ENCODE measurements around the gene DBX1.
"Not testable (repeated sequence)": the region's sequence is repeated elsewhere in the genome, so short reads cannot be mapped to it uniquely, and the experiment has no call there.

The DBX1 gene

DNA sequence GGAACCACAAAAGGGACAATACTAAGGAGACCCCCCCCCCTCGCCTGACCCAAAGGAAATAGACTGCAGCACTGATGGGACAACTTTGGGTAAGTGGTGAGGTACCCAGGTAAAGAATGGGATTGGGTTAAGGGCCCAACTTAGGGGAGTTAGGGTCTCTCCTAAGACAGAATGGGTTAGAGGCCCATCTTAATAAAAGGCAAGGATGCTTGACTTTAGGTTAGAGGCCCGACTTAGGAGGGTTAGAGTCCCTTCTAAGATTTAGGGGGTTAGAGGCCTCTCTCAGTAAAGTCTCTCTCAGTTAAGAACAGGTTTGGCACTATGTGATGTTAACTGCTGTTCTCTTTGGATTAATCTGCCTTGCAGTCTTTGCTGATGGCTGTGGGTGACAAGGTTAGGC lies 41.0 kb upstream of the DBX1 start:
- no peak for DNase-seq (ENCODE audit: low read depth)
- TF ChIP-seq, protein P1, sequence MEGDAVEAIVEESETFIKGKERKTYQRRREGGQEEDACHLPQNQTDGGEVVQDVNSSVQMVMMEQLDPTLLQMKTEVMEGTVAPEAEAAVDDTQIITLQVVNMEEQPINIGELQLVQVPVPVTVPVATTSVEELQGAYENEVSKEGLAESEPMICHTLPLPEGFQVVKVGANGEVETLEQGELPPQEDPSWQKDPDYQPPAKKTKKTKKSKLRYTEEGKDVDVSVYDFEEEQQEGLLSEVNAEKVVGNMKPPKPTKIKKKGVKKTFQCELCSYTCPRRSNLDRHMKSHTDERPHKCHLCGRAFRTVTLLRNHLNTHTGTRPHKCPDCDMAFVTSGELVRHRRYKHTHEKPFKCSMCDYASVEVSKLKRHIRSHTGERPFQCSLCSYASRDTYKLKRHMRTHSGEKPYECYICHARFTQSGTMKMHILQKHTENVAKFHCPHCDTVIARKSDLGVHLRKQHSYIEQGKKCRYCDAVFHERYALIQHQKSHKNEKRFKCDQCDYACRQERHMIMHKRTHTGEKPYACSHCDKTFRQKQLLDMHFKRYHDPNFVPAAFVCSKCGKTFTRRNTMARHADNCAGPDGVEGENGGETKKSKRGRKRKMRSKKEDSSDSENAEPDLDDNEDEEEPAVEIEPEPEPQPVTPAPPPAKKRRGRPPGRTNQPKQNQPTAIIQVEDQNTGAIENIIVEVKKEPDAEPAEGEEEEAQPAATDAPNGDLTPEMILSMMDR (IDR thresholded peaks at IDR 0.05; ENCODE audit: control insufficient read depth, extremely low read depth, insufficient read depth) = no peak

DNA sequence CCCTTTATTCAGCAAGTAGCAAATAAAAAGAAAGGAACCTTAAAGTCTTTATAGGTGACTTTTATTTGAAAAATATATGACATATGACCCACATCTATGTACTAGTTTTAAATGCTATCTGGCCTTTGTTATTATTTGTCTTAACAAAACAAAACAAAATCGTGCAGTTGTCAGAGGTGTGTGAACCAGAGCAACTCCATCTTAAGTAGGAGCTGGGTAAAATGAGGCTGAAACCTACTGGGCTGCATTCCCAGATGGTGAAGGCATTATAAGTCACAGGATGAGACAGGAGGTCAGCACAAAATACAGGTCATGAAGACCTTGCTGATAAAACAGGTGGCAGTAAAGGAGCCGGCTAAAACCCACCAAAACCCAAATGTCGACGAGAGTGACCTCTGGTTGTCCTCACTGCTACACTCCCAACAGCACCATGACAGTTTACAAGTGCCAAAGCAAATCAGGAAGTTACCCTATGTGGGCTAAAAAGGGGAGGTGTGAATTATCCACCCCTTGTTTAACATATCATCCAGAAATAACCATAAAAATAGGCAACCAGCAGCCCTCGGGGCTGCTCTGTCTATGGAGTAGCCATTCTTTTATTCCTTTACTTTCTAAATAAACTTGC lies 40.2 kb upstream of the DBX1 start:
- DNase-seq (ENCODE audit: low read depth); H3K4me3 ChIP-seq (ENCODE audit: low read depth, low read length): not testable (repeated sequence)

More for the DNA sequence above, 41.0 kb upstream of the DBX1 start:
- H3K4me3 ChIP-seq (ENCODE audit: low read depth, low read length) = no peak overlapping the region

- TF ChIP-seq, protein P1 (IDR thresholded peaks at IDR 0.05; ENCODE audit: control insufficient read depth, extremely low read depth, insufficient read depth) = no peak
- DNase-seq (ENCODE audit: low read depth) = no peak
- no peak overlapping the region for H3K4me3 ChIP-seq (ENCODE audit: low read depth, low read length)
Measured at GRCh38 chr11:20197881-20198280, 37.6 kb upstream of the DBX1 start.

DNA sequence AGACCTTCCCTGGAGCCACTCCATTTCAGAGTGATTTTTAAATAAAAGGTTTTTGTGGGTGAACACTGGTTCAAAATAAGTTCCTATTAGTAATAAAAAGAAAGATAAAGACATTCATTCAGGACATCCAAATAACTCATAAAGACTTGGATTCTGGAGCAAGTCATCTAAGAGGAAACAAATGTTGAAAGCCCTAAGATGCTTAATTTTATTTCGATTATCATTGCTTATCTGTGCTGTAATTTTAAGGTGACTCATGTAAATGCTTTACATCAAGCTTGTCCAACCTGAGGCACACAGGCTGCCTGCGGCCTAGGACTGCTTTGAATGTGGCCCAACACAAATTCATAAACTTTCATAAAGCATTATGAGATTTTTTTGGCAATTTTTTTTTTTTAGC lies 34.2 kb upstream of the DBX1 start:
- DNase-seq (ENCODE audit: low read depth) = no peak
- H3K4me3 ChIP-seq (ENCODE audit: low read depth, low read length) = no peak overlapping the region
- TF ChIP-seq, protein P1 (IDR thresholded peaks at IDR 0.05; ENCODE audit: control insufficient read depth, extremely low read depth, insufficient read depth) = no peak

GRCh38 chr11:20193307-20193706 lies 33.0 kb upstream of the DBX1 start:
- no peak for DNase-seq (ENCODE audit: low read depth)
- no peak overlapping the region for H3K4me3 ChIP-seq (ENCODE audit: low read depth, low read length)
- TF ChIP-seq, protein P1 (IDR thresholded peaks at IDR 0.05; ENCODE audit: control insufficient read depth, extremely low read depth, insufficient read depth) = no peak

DNA sequence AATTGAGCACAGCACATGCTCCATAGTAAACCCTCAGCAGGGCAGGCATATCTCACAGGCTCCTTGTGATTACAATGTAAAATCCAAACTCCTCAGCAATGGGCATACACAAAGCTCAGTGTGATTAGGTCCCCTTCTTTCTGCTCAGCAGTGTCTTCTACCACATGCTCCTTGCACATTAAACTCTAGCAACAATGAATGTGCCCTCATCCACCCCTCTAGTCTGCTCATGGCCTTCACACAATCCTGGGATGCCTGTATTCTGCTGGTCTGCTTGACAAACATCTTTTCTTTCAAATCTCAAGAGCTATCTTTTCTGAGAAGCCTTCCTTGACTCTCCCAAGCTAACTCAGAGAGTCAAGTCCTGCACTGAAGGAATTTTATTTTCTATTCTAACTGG lies 32.4 kb upstream of the DBX1 start:
- DNase-seq (ENCODE audit: low read depth) = no peak
- TF ChIP-seq, protein P1 (IDR thresholded peaks at IDR 0.05; ENCODE audit: control insufficient read depth, extremely low read depth, insufficient read depth) = no peak
- no peak overlapping the region for H3K4me3 ChIP-seq (ENCODE audit: low read depth, low read length)

DNA sequence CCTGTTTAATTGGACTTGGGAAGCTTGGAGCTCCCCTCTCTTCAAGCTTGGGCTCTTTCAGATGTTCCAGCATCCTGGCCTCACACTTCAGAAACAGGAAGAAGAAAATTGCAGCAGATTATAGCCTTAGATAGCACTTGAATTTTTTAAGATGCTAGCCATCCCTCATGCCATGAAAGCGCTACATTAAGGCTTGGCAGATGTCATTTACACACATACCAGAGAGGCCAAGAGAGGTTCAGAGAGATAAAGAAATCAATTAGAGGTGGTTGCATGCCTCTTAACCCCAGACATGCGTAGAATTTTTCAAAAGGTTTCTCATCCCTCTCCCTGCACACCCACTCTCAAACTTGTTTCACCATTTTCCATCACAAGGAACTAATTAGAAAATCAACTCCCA lies 31.9 kb upstream of the DBX1 start:
- TF ChIP-seq, protein P1 (IDR thresholded peaks at IDR 0.05; ENCODE audit: control insufficient read depth, extremely low read depth, insufficient read depth) = no peak
- H3K4me3 ChIP-seq (ENCODE audit: low read depth, low read length) = no peak overlapping the region
- no peak for DNase-seq (ENCODE audit: low read depth)

Measured in LNCaP clone FGC (cell line).